H9 (cell line): ENCODE results near the gene SIGLEC12. TPM values are rescaled to one million over a fixed set of nuclear protein-coding genes. Genes with fewer than 3 reads are reported as not detected.

ENCODE experiments used
- DNase-seq: peaks from one replicate; pipeline ENCODE4 v3.0.0-alpha.2; 2017
- H2AFZ ChIP-seq: one replicate; pipeline ENCODE4 v1.6.1; 2013; ENCODE audit warnings: mild to moderate bottlenecking, low read length, control low read depth, moderate library complexity
- H2AK5ac ChIP-seq: 2 replicates; pipeline ENCODE4 v1.6.1; 2013; ENCODE audit warnings: low read length, control low read depth, mixed read lengths; ENCODE audit not compliant: insufficient read length
- H2BK120ac ChIP-seq: one replicate; pipeline ENCODE4 v1.6.1; 2013; ENCODE audit warnings: low read depth, mild to moderate bottlenecking, low read length, control low read depth, inconsistent platforms; ENCODE audit not compliant: poor library complexity, severe bottlenecking
- H2BK12ac ChIP-seq: 2 replicates; pipeline ENCODE4 v1.6.1; 2013; ENCODE audit warnings: low read length, control low read depth, mixed read lengths, low read depth; ENCODE audit not compliant: insufficient read length
- H2BK15ac ChIP-seq: 2 replicates; pipeline ENCODE4 v1.6.1; 2013; ENCODE audit warnings: low read depth, low read length, control low read depth
- H2BK20ac ChIP-seq: one replicate; pipeline ENCODE4 v1.6.1; 2013; ENCODE audit warnings: low read depth, mild to moderate bottlenecking, low read length, control low read depth, inconsistent platforms; ENCODE audit not compliant: poor library complexity, severe bottlenecking
- H2BK5ac ChIP-seq: 2 replicates; pipeline ENCODE4 v1.6.1; 2013; ENCODE audit warnings: low read length, control low read depth, mixed read lengths; ENCODE audit not compliant: insufficient read length
- H3K14ac ChIP-seq: 2 replicates; pipeline ENCODE4 v1.6.1; 2013; ENCODE audit warnings: low read length, control low read depth; ENCODE audit not compliant: insufficient read depth
- H3K18ac ChIP-seq: 2 replicates; pipeline ENCODE4 v1.6.1; 2013; ENCODE audit warnings: low read depth, mild to moderate bottlenecking, mixed read lengths, low read length, control low read depth; ENCODE audit not compliant: insufficient read length
- H3K23ac ChIP-seq: 2 replicates; pipeline ENCODE4 v1.6.1; 2013; ENCODE audit warnings: low read length, control low read depth, mixed read lengths, low read depth; ENCODE audit not compliant: insufficient read length
- H3K23me2 ChIP-seq: 2 replicates; pipeline ENCODE4 v1.6.1; 2013; ENCODE audit warnings: low read depth, mild to moderate bottlenecking, mixed read lengths, low read length, control low read depth; ENCODE audit not compliant: insufficient read length, poor library complexity, severe bottlenecking
- H3K27ac ChIP-seq: 2 replicates; pipeline ENCODE4 v1.5.1; 2013; ENCODE audit warnings: low read length, control low read depth, mixed read lengths, low read depth; ENCODE audit not compliant: insufficient read length
- H3K27me3 ChIP-seq: 2 replicates; pipeline ENCODE4 v1.6.1; 2013; ENCODE audit warnings: low read length, control low read depth, inconsistent platforms; ENCODE audit not compliant: insufficient read depth
- H3K4ac ChIP-seq: 2 replicates; pipeline ENCODE4 v1.6.1; 2013; ENCODE audit warnings: low read depth, mild to moderate bottlenecking, control low read depth, inconsistent platforms, low read length, moderate library complexity
- H3K4me1 ChIP-seq: 2 replicates; pipeline ENCODE4 v1.6.1; 2013; ENCODE audit warnings: low read length, control low read depth, inconsistent platforms; ENCODE audit not compliant: insufficient read depth
- H3K4me2 ChIP-seq: 2 replicates; pipeline ENCODE4 v1.6.1; 2013; ENCODE audit warnings: low read length, control low read depth, mixed read lengths; ENCODE audit not compliant: insufficient read length, insufficient read depth
- H3K56ac ChIP-seq: 2 replicates; pipeline ENCODE4 v1.6.1; 2013; ENCODE audit warnings: low read depth, mild to moderate bottlenecking, mixed read lengths, low read length, control low read depth; ENCODE audit not compliant: insufficient read length
- H3K79me1 ChIP-seq: 2 replicates; pipeline ENCODE4 v1.6.1; 2013; ENCODE audit warnings: low read depth, mild to moderate bottlenecking, moderate library complexity, low read length, control low read depth, inconsistent platforms; ENCODE audit not compliant: insufficient read depth, poor library complexity, severe bottlenecking
- H3K79me2 ChIP-seq: 2 replicates; pipeline ENCODE4 v1.6.1; 2013; ENCODE audit warnings: low read length, control low read depth, inconsistent platforms; ENCODE audit not compliant: insufficient read depth
- H3K9ac ChIP-seq: 2 replicates; pipeline ENCODE4 v1.6.1; 2013; ENCODE audit warnings: low read length, control low read depth, mixed read lengths; ENCODE audit not compliant: insufficient read length; ENCODE audit errors: extremely low read depth
- H3K9me3 ChIP-seq: one replicate; pipeline ENCODE4 v1.6.1; 2013; ENCODE audit warnings: low read depth, low read length, inconsistent platforms; ENCODE audit not compliant: control insufficient read depth
- H3T11ph ChIP-seq: one replicate; pipeline ENCODE4 v1.6.1; 2013; ENCODE audit warnings: mild to moderate bottlenecking, low read length, control low read depth, inconsistent platforms
- H4K20me1 ChIP-seq: one replicate; pipeline ENCODE4 v1.6.1; 2013; ENCODE audit not compliant: control insufficient read depth, insufficient read length, insufficient read depth
- H4K5ac ChIP-seq: 2 replicates; pipeline ENCODE4 v1.6.1; 2013; ENCODE audit warnings: low read depth, mild to moderate bottlenecking, mixed read lengths, low read length, control low read depth; ENCODE audit not compliant: insufficient read length
- H4K8ac ChIP-seq: replicated peaks from 2 replicates; pipeline ENCODE4 v1.6.1; 2013; ENCODE audit warnings: low read length, control low read depth, mixed read lengths, low read depth; ENCODE audit not compliant: insufficient read length
- H4K91ac ChIP-seq: 2 replicates; pipeline ENCODE4 v1.6.1; 2013; ENCODE audit warnings: low read depth, mild to moderate bottlenecking, moderate library complexity, mixed read lengths, low read length, control low read depth; ENCODE audit not compliant: insufficient read length
- H3K27ac Mint-ChIP-seq, 3 experiments: 2 replicates in 2 of 3; 3 replicates in 1 of 3; pipeline ENCODE4 v1.8.0; 2020 to 2021; ENCODE audit warnings: mixed read lengths in 3 of 3, mild to moderate bottlenecking in 1 of 3, moderate library complexity in 1 of 3
- H3K27me3 Mint-ChIP-seq: 2 replicates; pipeline ENCODE4 v1.8.0; 2021; ENCODE audit warnings: low read depth, mild to moderate bottlenecking, moderate library complexity, mixed read lengths
- H3K36me3 Mint-ChIP-seq, 3 experiments: 2 replicates in 2 of 3; 3 replicates in 1 of 3; pipeline ENCODE4 v1.8.0; 2020 to 2021; ENCODE audit warnings: low read depth in 3 of 3, mixed read lengths in 3 of 3; ENCODE audit not compliant: insufficient read depth in 1 of 3
- H3K4me1 Mint-ChIP-seq, 2 experiments: 2 replicates each; pipeline ENCODE4 v1.8.0; 2020; ENCODE audit warnings: mixed read lengths in 2 of 2
- H3K4me3 Mint-ChIP-seq, 2 experiments: 2 replicates in 1 of 2; 3 replicates in 1 of 2; pipeline ENCODE4 v1.8.0; 2020 to 2021; ENCODE audit warnings: mild to moderate bottlenecking in 2 of 2, mixed read lengths in 2 of 2, moderate library complexity in 1 of 2
- H3K9me3 Mint-ChIP-seq, 2 experiments: 2 replicates in 1 of 2; 3 replicates in 1 of 2; pipeline ENCODE4 v1.8.0; 2020; ENCODE audit warnings: mild to moderate bottlenecking in 2 of 2, mixed read lengths in 2 of 2, moderate library complexity in 1 of 2
- CTCF ChIP-seq: fragments of 200-600 bp; sonication (generic); conservative IDR thresholded peaks from 3 replicates; pipeline ENCODE4 v1.8.0; 2021; ENCODE audit warnings: antibody characterized with exemption, mild to moderate bottlenecking
- WGBS: extraction: QIAGEN DNeasy Blood & Tissue Kit; methylation state at CpG from one replicate; pipeline ENCODE4 v1.1.7; 2013; ENCODE audit warnings: missing lambda C conversion rate, low lambda C conversion rate, mixed read lengths; ENCODE audit not compliant: insufficient read length; ENCODE audit errors: extremely low coverage; 5-methylcytosine and 5-hydroxymethylcytosine counted together
- total RNA-seq: library from RNA; stranded (reverse); gene quantifications from 2 replicates; pipeline ENCODE4 v1.2.1, GENCODE V29; 2021

The SIGLEC12 gene
- total RNA-seq, 1 experiment from 2014 or later, result not detected

- H3K27me3 Mint-ChIP-seq, result peaks cover 39% of the 10 kb centered on the region
- peaks cover 31 to 89% of the 10 kb centered on the region in 2 experiments for H3K9me3 Mint-ChIP-seq
- H3K4me1 Mint-ChIP-seq, result peaks cover 0 to 8% of the 10 kb centered on the region in 2 experiments; a peak in 2 of 4 replicates
- Histone ChIP-seq H2AK5ac (no peak overlapping the region), H3K27me3 (no peaks in the 10 kb centered on the region), H3K79me2 (no peaks in the 10 kb centered on the region), H4K5ac (no peak overlapping the region), H3K18ac (no peak overlapping the region), H3K4me2 (no peak overlapping the region), H2BK15ac (no peak overlapping the region), H3K9ac (no peak overlapping the region), H3K4ac (no peak overlapping the region), H3K23ac (no peak overlapping the region), H2BK20ac (no peak overlapping the region), H2BK120ac (no peak overlapping the region), H3K9me3 (no peaks in the 10 kb centered on the region), H3K79me1 (no peaks in the 10 kb centered on the region), H3K14ac (no peak overlapping the region), H2BK12ac (no peak overlapping the region), H2AFZ (no peak overlapping the region), H3K4me1 (no peaks in the 10 kb centered on the region), H4K91ac (no peak overlapping the region), H3K56ac (no peak overlapping the region), H4K20me1 (no peaks in the 10 kb centered on the region), H2BK5ac (no peak overlapping the region), H3T11ph (no peak overlapping the region), H4K8ac (no peak overlapping the region), H3K23me2 (no peaks in the 10 kb centered on the region), H3K27ac (no peak overlapping the region)
- no peaks in the 10 kb centered on the region for H3K36me3 Mint-ChIP-seq
- no peak for DNase-seq
- no peak overlapping the region for H3K27ac Mint-ChIP-seq
- no CpG with 5 or more reads among the region's 1 CpG for WGBS
- no peak overlapping the region for H3K4me3 Mint-ChIP-seq
- TF ChIP-seq CTCF, result no peak
Measured at GRCh38 chr19:51535535-51535934, 33.9 kb upstream of the SIGLEC12 start.
